Prostate gland (tissue), 2 donors: ENCODE results near the gene LEPR.

Source experiments
- POLR2A ChIP-seq: fragments of 450-650 bp; IDR thresholded peaks from one replicate; pipeline ENCODE4 v1.6.1; 2016; ENCODE audit warnings: antibody characterized with exemption, mild to moderate bottlenecking
- POLR2AphosphoS5 ChIP-seq: sonication (generic); formaldehyde crosslinking; IDR thresholded peaks from one replicate; pipeline ENCODE4 v1.6.1; 2017; ENCODE audit warnings: antibody characterized with exemption
- TF ChIP-seq, protein P1 (sequence below), 4 experiments: fragments of 200-600 bp in 2 of 4; fragments of 450-650 bp in 2 of 4; sonication (generic) in 2 of 4; IDR thresholded peaks; 1 replicate in 3 of 4; 2 replicates in 1 of 4; pipeline ENCODE4 v1.5.1; 2016 to 2019; ENCODE audit warnings: antibody characterized with exemption in 4 of 4, mild to moderate bottlenecking in 2 of 4, moderate library complexity in 2 of 4

DNA sequence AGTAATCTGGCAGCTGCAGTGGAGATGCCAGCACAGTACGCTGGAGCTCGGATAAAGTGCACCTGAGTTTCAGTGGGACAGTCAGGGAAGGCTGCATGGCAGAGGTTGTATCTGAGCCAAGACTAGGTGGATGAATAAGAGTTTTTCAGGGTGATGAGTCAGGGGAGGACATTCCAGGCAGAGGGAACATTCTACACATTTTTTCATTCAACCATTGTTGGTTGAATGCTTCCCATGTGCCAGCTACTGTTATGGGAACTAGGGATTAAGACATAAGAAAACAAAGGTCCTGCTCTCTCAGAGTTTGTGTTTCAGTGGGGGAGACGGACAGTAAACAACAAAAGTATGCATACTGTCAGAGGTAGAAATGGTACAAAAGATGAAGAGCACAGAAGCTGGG lies 5.2 kb downstream of the LEPR start:
- TF ChIP-seq, protein P1, sequence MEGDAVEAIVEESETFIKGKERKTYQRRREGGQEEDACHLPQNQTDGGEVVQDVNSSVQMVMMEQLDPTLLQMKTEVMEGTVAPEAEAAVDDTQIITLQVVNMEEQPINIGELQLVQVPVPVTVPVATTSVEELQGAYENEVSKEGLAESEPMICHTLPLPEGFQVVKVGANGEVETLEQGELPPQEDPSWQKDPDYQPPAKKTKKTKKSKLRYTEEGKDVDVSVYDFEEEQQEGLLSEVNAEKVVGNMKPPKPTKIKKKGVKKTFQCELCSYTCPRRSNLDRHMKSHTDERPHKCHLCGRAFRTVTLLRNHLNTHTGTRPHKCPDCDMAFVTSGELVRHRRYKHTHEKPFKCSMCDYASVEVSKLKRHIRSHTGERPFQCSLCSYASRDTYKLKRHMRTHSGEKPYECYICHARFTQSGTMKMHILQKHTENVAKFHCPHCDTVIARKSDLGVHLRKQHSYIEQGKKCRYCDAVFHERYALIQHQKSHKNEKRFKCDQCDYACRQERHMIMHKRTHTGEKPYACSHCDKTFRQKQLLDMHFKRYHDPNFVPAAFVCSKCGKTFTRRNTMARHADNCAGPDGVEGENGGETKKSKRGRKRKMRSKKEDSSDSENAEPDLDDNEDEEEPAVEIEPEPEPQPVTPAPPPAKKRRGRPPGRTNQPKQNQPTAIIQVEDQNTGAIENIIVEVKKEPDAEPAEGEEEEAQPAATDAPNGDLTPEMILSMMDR (IDR thresholded peaks at IDR 0.05), result no peak
- TF ChIP-seq POLR2AphosphoS5 (no peak), POLR2A (no peak)
